HepG2 (cell line): ENCODE data around the gene CKAP5. TPM values are rescaled to one million over a fixed set of nuclear protein-coding genes. Genes with fewer than 3 reads are reported as not detected.
A peak's percentile ranks its signal among the peaks of the same experiment; 100 is the strongest.

Source experiments
- BORCS8-MEF2B ChIP-seq: sonication (generic); formaldehyde crosslinking; IDR thresholded peaks from 2 replicates; pipeline ENCODE4 v1.8.0; 2022; ENCODE audit warnings: mild to moderate bottlenecking, missing genetic modification reagents
- MAFF ChIP-seq: IDR thresholded peaks from 2 replicates; pipeline ENCODE4 v1.6.1; 2011; ENCODE audit warnings: low read depth, low read length, improper control_type of control experiment
- PBX3 ChIP-seq: sonication (generic); formaldehyde crosslinking; IDR thresholded peaks from 2 replicates; pipeline ENCODE4 v1.8.1; 2023; ENCODE audit warnings: missing genetic modification reagents, inconsistent platforms, borderline replicate concordance
- SNAPC2 ChIP-seq: sonication (generic); formaldehyde crosslinking; IDR thresholded peaks from 2 replicates; pipeline ENCODE4 v1.8.1; 2022; ENCODE audit warnings: mild to moderate bottlenecking, missing genetic modification reagents
- THYN1 ChIP-seq: sonication (generic); formaldehyde crosslinking; IDR thresholded peaks from 2 replicates; pipeline ENCODE4 v1.8.1; 2023; ENCODE audit warnings: low read depth, mild to moderate bottlenecking, moderate library complexity, missing genetic modification reagents, borderline replicate concordance
- ZFP91 ChIP-seq: sonication (generic); formaldehyde crosslinking; IDR thresholded peaks from 2 replicates; pipeline ENCODE4 v1.9.0; 2022; ENCODE audit warnings: missing genetic modification reagents, mild to moderate bottlenecking, borderline replicate concordance
- ZNF224 ChIP-seq: sonication (generic); formaldehyde crosslinking; IDR thresholded peaks from 2 replicates; pipeline ENCODE4 v1.5.0; 2020; ENCODE audit warnings: mild to moderate bottlenecking, missing genetic modification reagents
- ZNF296 ChIP-seq: sonication (generic); formaldehyde crosslinking; conservative IDR thresholded peaks from 2 replicates; pipeline ENCODE4 v1.5.0; 2020; ENCODE audit warnings: mild to moderate bottlenecking, missing genetic modification reagents
- ZNF337 ChIP-seq: sonication (generic); formaldehyde crosslinking; IDR thresholded peaks from 2 replicates; pipeline ENCODE4 v1.5.1; 2020; ENCODE audit warnings: missing genetic modification reagents, low read depth, mild to moderate bottlenecking, borderline replicate concordance
- ZNF362 ChIP-seq: sonication (generic); formaldehyde crosslinking; IDR thresholded peaks from 2 replicates; pipeline ENCODE4 v1.4.0; 2020; ENCODE audit warnings: missing genetic modification reagents, mild to moderate bottlenecking, borderline replicate concordance
- ZNF510 ChIP-seq: sonication (generic); formaldehyde crosslinking; IDR thresholded peaks from 2 replicates; pipeline ENCODE4 v1.4.0; 2020; ENCODE audit warnings: low read depth, mild to moderate bottlenecking, missing genetic modification reagents
- ZNF687 ChIP-seq: sonication (generic); formaldehyde crosslinking; IDR thresholded peaks from 2 replicates; pipeline ENCODE4 v1.5.1; 2020; ENCODE audit warnings: mild to moderate bottlenecking, missing genetic modification reagents, moderate library complexity
- polyA plus RNA-seq, 8 experiments: library from polyadenylated mRNA; depleted of rRNA in 3 of 8; stranded (reverse) in 7 of 8; unstranded in 1 of 8; fragments of >200 nt; fragmentation: Illumina TruSeq in 4 of 8; extraction: Trizol in 4 of 8; gene quantifications; 2 replicates each; pipeline versions ENCODE4 v1.2.1 to v1.2.3, GENCODE V29; 2011 to 2016; ENCODE audit warnings: low read depth in 4 of 8, missing spikeins in 1 of 8, mixed read lengths in 1 of 8; ENCODE audit not compliant: insufficient read depth in 1 of 8
- total RNA-seq, 5 experiments: library from RNA; depleted of rRNA; stranded (reverse); fragments of >200 nt; fragmentation: Illumina TruSeq; extraction: Trizol; gene quantifications; 2 replicates each; pipeline ENCODE4 v1.2.3, GENCODE V29; 2016; ENCODE audit warnings: low read depth in 1 of 5

CKAP5 gene
- total and polyA plus RNA-seq, 2 of the 13 experiments (the other 11 are each of a cell fraction or from before 2014, with no cell fraction given) = 79.2 to 103 TPM

- TF ChIP-seq ZNF687 (CRISPR knock-in tag) (no peak), ZFP91 (CRISPR knock-in tag) (peak; percentile 97; the same call in 1 of the 2 replicates), PBX3 (CRISPR knock-in tag) (no peak), BORCS8-MEF2B (CRISPR knock-in tag) (no peak), MAFF (no peak), ZNF362 (CRISPR knock-in tag) (no peak), ZNF224 (CRISPR knock-in tag) (0 out of 2 replicates have a peak, but pooled peaks have one; percentile 39), THYN1 (CRISPR knock-in tag) (no peak), SNAPC2 (CRISPR knock-in tag) (no peak), ZNF337 (CRISPR knock-in tag) (no peak), ZNF296 (CRISPR knock-in tag) (no peak), ZNF510 (CRISPR knock-in tag) (no peak; the same call in 1 of the 2 replicates)
Measured at GRCh38 chr11:46846510-46846830, 390 bp upstream of the CKAP5 start (continued).
